Tibial nerve (tissue), 4 donors: ENCODE data around the gene SMIM12. TPM values are rescaled to one million over a fixed set of nuclear protein-coding genes. Genes with fewer than 3 reads are reported as not detected.

Experiments
- DNase-seq, 2 donors: peaks; one replicate each; pipeline ENCODE4 v3.0.0-alpha.2; 2019; ENCODE audit warnings: low spot score in 2 of 2
- H3K27ac ChIP-seq, 4 donors: fragments of 200-600 bp; sonication (generic) in 3 of 4; one replicate each; pipeline ENCODE4 v1.5.1; 2017 to 2019; ENCODE audit warnings: mild to moderate bottlenecking in 1 of 4
- H3K27me3 ChIP-seq, 2 donors: fragments of 200-600 bp; sonication (generic) in 1 of 2; one replicate each; pipeline versions ENCODE4 v1.5.1 to v1.6.0; 2017 to 2019
- H3K36me3 ChIP-seq, 3 donors: fragments of 200-600 bp; sonication (generic); one replicate each; pipeline ENCODE4 v1.5.1; 2018 to 2019
- H3K4me1 ChIP-seq, 4 donors: fragments of 200-600 bp; sonication (generic) in 3 of 4; one replicate each; pipeline ENCODE4 v1.5.1; 2017 to 2019
- H3K4me3 ChIP-seq, 4 donors: fragments of 200-600 bp; sonication (generic) in 3 of 4; one replicate each; pipeline ENCODE4 v1.5.1; 2017 to 2019; ENCODE audit warnings: mild to moderate bottlenecking in 1 of 4, moderate library complexity in 1 of 4
- H3K9me3 ChIP-seq, 4 donors: fragments of 200-600 bp; sonication (generic) in 3 of 4; one replicate each; pipeline ENCODE4 v1.5.1; 2017 to 2019
- CTCF ChIP-seq, 5 experiments: fragments of 200-600 bp in 3 of 5; fragments of 450-650 bp in 2 of 5; sonication (generic) in 3 of 5; IDR thresholded peaks; one replicate each; pipeline ENCODE4 v1.5.1; 2016 to 2019; ENCODE audit warnings: antibody characterized with exemption in 5 of 5, mild to moderate bottlenecking in 3 of 5, moderate library complexity in 2 of 5
- EP300 ChIP-seq, 2 donors: sonication (generic); formaldehyde crosslinking; IDR thresholded peaks; one replicate each; pipeline ENCODE4 v1.6.1; 2017; ENCODE audit warnings: antibody characterized with exemption in 2 of 2, mild to moderate bottlenecking in 1 of 2
- POLR2A ChIP-seq, 2 donors: fragments of 450-650 bp; IDR thresholded peaks; one replicate each; pipeline ENCODE4 v1.6.1; 2017; ENCODE audit warnings: antibody characterized with exemption in 2 of 2, mild to moderate bottlenecking in 2 of 2, moderate library complexity in 2 of 2
- WGBS, 2 donors: methylation state at CpG; one replicate each; pipeline ENCODE4 v1.1.5; 2018; 5-methylcytosine and 5-hydroxymethylcytosine counted together
- total RNA-seq, 4 donors: library from RNA; depleted of rRNA; stranded (reverse); fragments of >200 nt; gene quantifications; one replicate each; pipeline ENCODE4 v1.1.0, GENCODE V29; 2016

The SMIM12 gene
- total RNA-seq, 4 donors from 2014 or later = 17.5 to 35.1 (median 22.0) TPM

GRCh38 chr1:34905098-34905459 is 45.5 kb upstream of the SMIM12 start:
- TF ChIP-seq EP300 (IDR thresholded peaks at IDR 0.05) (no peak), CTCF (IDR thresholded peaks at IDR 0.05) (no peak), POLR2A (IDR thresholded peaks at IDR 0.05) (no peak)
- no peaks in the 10 kb centered on the region for H3K9me3 ChIP-seq
- H3K4me1 ChIP-seq = no peaks in the 10 kb centered on the region
- no peak for DNase-seq
- 82 to 83% methylated on average over 8 to 12 of the region's 12 CpGs for whole genome bisulfite sequencing, 2 donors
- no peak overlapping the region for H3K4me3 ChIP-seq
- H3K27ac ChIP-seq = no peak overlapping the region
- no peaks in the 10 kb centered on the region for H3K36me3 ChIP-seq
- H3K27me3 ChIP-seq = peaks cover 0 to 3% of the 10 kb centered on the region in 2 donors

GRCh38 chr1:34904236-34905097 is 44.9 kb upstream of the SMIM12 start:
- Histone ChIP-seq H3K36me3 (no peaks in the 10 kb centered on the region), H3K4me1 (no peaks in the 10 kb centered on the region), H3K27me3 (peaks cover 0 to 3% of the 10 kb centered on the region in 2 donors), H3K4me3 (no peak overlapping the region), H3K27ac (no peak overlapping the region), H3K9me3 (no peaks in the 10 kb centered on the region)
- TF ChIP-seq CTCF (IDR thresholded peaks at IDR 0.05) = no peak
- no peak for TF ChIP-seq EP300 (IDR thresholded peaks at IDR 0.05)
- no peak for TF ChIP-seq POLR2A (IDR thresholded peaks at IDR 0.05)
- DNase-seq = no peak
- WGBS, 2 donors = 90 to 91% methylated on average over 17 to 24 of the region's 33 CpGs

DNA sequence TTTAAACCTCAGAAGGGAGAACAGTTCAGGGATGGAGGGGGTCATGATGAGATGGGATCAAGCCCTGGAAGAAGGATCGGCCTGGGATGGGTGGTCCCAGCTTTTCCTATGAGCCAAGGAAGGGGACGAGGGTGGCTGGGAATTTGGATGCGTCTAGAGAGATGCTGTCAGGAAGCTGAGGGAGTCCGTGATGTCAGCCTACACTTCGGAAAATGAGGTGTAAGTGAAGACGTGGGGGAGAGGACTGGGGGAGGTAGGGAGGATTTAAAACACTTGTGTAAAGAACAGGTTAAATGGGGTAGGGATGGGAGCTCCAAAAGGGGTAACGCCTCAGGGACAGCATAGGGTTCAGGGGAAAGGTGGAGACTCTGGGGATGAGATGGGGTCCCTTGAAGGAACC is 42.4 kb upstream of the SMIM12 start:
- no peaks in the 10 kb centered on the region for H3K9me3 ChIP-seq
- WGBS, 2 donors = 71% methylated on average over 7 of the region's 7 CpGs
- TF ChIP-seq CTCF (IDR thresholded peaks at IDR 0.05) = no peak
- no peak for TF ChIP-seq POLR2A (IDR thresholded peaks at IDR 0.05)
- TF ChIP-seq EP300 (IDR thresholded peaks at IDR 0.05) = no peak

DNA sequence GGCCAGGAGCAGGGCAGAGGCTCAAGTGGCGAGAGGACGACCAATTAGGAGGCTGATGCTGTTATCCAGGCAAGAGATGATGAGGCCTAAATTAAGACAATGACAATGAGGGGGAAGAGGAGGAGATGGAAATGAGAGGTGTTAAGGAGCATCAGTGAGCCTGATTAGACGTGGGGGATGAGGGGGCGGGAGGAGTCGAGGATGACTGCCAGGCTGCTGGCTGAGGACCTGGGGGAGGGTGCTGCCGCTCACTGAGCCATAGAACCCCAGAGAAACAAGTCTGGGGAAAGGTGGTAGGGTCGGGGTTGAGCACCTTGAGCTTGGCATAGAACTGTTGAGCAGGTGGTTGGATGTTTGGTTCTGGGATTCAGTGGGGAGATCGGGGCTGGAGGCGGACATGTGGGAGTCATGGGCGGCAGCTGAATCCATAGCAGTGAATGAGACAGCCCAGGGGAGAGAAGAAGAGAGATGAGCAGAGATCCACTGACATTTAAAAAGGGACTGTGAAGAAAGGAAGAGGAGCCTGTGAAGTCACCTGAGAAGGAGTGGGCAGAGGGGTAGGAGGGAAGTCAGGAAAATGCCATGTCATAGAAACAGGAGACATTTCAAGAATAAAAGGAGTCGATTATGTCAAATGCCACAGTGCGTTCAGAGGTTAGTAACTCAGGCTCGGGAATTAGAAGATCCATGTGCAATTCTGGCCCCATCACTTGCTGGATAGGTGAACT is 41.4 kb upstream of the SMIM12 start:
- Histone ChIP-seq H3K27ac (no peak overlapping the region), H3K36me3 (no peaks in the 10 kb centered on the region), H3K4me1 (no peaks in the 10 kb centered on the region), H3K4me3 (no peak overlapping the region), H3K9me3 (no peaks in the 10 kb centered on the region), H3K27me3 (peaks cover 0 to 3% of the 10 kb centered on the region in 2 donors)
- TF ChIP-seq POLR2A (IDR thresholded peaks at IDR 0.05) = no peak
- TF ChIP-seq CTCF (IDR thresholded peaks at IDR 0.05) = no peak
- TF ChIP-seq EP300 (IDR thresholded peaks at IDR 0.05) = no peak
- no peak for DNase-seq
- WGBS, 2 donors = 65 to 67% methylated on average over 13 of the region's 13 CpGs

More for the DNA sequence above, 42.4 kb upstream of the SMIM12 start:
- no peak overlapping the region for H3K4me3 ChIP-seq
- no peak for DNase-seq
- H3K27ac ChIP-seq = no peak overlapping the region
- H3K27me3 ChIP-seq = peaks cover 0 to 3% of the 10 kb centered on the region in 2 donors
- no peaks in the 10 kb centered on the region for H3K36me3 ChIP-seq
- H3K4me1 ChIP-seq = no peaks in the 10 kb centered on the region

DNA sequence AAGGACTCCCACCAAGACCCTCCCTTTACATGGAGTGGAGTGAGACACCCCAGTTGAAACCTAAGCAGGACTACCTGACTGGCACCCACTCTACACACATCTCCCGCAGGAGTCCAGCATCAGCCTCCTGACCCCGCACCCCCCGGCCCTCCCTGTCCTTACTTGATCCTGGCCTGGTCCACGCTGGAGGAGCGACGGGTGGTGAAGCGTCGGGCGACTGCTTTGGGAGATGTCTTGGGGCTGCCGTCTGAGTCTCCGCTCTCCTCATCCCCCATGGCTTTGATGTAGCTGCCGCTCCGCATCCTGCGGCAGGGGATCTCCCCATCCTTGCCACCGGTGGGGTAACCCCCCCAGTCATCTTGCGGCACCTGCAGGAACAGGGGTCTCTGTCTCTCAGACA is 40.4 kb upstream of the SMIM12 start:
- no peaks in the 10 kb centered on the region for H3K36me3 ChIP-seq

More for the DNA sequence above, 40.4 kb upstream of the SMIM12 start:
- H3K27me3 ChIP-seq = peaks cover 0 to 3% of the 10 kb centered on the region in 2 donors
- no peak overlapping the region for H3K27ac ChIP-seq
- DNase-seq = no peak
- H3K4me3 ChIP-seq = no peak overlapping the region
- no peak for TF ChIP-seq POLR2A (IDR thresholded peaks at IDR 0.05)
- TF ChIP-seq EP300 (IDR thresholded peaks at IDR 0.05) = no peak
- no peak for TF ChIP-seq CTCF (IDR thresholded peaks at IDR 0.05)
- H3K9me3 ChIP-seq = no peaks in the 10 kb centered on the region
- WGBS, 2 donors = 85 to 91% methylated on average over 16 of the region's 16 CpGs
- H3K4me1 ChIP-seq = no peaks in the 10 kb centered on the region
